Cerebellar cortex (tissue), 1 donor: Measurements from ENCODE around the gene C11orf42.

Experiments used
- DNase-seq: peaks from one replicate; pipeline ENCODE4 v3.0.0-alpha.2; 2015; ENCODE audit warnings: low spot score

Gene C11orf42, protein sequence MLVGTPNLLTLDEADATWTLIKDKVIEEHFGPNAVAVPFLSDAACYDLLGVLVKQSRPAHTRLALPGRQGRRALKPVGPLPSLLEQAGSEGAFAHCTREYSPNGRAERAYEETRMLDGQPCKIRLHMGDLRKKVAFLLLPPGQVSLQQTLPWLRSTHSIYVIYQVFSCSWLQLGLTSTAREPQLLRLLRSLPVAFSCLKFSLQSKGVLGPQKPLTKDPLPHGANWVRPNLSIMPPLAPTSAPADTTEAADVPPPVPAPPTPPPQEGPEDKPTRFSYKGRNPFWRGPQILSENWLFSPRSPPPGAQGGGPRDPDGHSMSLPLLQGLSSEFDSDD

DNA sequence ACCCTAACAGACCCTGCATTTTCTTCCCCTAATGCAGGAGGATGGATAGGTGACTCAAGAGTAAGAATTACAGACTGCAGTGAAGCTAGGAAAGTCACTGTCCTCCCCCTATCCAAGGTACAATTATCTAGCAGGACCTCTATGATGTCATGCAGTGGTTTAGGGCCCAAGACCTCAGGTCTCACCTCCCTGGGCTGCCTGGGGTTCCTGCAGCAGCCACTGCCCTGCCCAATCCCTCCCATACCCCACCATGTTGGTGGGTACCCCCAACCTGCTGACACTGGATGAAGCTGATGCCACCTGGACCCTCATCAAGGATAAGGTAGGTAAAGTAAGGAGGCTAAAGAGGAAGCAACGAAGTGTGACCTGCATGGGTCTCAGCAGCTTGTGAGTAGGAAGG is at the start of gene C11orf42:
Gene C11orf42 (plus strand): TSS at position 192 of the 400 bp plus-strand sequence. CDS start 59 bp downstream, at position 251.
- DNase-seq = no peak

DNA sequence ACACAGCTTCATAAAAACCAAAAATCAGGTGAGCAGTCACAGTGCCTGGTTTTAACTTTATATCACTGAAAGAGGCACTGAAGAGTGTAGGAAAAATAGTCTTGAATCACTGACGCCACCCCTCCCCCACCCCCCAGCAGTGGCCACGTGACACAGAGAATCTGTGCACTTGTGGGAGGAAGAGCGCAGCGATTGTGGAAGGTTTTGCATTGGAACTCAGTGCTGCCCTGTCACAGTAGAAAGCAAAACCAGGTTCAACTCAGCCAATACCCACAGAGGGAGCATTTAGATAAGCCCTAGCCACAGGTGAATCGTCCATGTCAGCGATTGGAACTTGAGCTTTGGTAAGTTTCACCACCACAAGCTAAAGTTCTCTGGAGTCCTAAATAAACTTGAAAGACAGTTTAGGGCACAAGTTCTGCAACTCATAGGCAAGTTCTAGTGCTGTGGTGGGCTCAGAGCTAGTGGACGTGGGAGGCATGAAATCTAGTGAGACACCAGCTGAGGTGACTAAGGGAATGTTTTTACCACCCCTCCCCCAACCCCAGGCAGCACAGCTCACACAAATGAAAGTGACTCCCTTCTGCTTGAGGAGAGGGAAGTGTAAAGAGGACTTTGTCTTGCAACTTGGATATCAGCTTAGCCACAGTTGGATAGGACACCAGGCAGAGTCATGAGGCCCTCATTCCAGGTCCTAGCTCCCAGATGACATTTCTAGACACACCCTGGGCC is 48.6 kb upstream of the C11orf42 start:
- no peak for DNase-seq

DNA sequence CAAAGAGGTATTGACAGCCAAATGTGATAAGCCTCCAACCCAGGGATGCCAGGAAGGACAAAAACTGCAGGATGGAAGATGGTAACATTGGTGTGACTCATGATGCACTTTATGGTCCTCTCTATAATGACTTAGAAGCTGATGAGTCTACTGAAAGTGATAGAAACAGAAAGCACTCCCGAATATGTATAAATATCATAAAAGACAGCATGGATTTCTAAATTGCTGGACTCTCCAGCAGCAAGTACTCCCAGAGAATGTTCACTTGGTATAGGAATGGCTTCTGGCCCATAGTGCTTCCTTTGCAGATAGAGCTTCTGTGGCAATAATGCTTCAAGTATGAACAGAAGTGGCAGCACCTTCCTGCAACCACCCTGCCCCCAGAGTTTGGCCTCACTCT is 35.1 kb upstream of the C11orf42 start, which contains the start of gene OR52B2:
Gene OR52B2 (minus strand): TSS at position 101 of the 400 bp plus-strand sequence. CDS start 0 bp downstream, at position 101.
- DNase-seq = no peak

DNA sequence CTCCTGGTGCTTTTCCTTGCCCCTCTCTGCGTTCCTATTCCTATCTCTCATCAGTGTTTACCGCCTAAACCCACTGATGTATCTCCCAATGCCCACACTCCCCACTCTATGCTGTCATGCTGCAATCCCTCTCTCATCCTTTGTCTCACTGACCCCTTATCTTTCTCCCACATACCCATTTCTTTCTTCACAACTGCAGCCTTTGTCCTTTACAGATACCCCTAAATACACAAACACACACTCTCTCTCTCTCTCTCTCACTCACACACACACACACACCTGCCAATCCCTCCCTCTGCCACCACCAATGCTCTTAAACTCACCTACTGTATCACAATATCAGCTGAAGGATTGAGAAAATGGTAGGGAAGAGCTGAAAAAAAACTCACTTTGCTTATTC is 29.9 kb upstream of the C11orf42 start:
- no peak for DNase-seq

DNA sequence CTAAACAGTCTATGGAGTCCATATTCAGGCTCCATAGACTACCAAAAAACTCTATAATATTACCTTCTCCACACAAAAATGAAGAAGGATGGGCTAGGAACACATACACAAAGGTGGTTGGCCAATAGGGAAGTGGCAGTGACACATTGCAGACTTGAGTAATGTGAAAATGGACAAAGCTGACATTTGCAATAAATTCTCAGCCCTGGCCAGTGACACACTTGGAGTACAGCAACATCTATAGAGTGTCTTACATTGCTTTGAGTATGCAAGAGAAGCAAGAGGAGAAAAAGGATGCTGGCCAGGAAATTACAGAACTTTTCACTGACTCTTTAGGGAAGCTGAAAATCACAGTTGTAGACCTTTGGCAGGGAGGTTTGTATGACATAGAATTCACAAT is 13.6 kb upstream of the C11orf42 start:
- DNase-seq = no peak

DNA sequence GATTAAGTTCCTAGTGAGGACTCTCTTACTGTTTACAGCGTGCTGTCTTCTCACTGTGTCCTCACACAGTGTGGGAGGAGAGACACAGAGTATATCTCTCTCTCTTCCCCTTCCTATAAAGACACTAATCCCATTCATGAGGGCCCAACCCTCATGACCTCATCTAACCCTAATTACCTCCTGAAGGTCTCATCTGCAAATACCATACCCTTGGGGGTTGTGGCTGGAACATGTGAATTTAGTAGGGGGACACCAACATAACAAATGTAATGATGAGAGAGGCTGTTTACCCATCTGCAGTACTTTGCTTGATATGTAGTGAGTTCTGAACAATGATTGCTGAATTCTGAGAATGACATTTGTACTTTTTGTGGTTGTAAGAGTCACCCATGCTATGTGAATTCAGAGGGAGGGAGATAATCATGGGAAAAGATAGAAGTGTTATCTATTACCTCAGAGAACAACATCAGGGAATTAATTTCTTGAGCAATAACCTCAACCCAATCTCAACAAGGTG is 11.2 kb upstream of the C11orf42 start:
- DNase-seq = no peak

DNA sequence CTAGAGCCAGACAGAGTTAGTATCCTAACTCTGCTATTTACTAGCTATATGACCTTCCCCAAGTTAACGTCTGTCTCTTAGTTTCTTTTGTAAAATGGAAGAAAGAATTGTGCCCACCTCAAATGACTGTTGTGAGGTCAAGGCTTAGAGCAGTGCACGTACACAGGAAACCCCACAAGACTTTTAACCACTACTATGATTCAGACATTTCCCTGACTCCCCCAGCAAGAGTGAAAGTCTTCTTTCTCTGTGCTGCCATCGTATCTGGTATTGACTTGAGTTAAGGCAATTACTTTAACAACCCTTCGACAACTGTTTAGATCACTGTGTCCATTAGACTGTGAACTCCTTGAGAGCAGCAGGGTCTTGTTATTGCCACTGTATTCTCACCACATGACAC is 9.0 kb upstream of the C11orf42 start:
- DNase-seq = no peak

DNA sequence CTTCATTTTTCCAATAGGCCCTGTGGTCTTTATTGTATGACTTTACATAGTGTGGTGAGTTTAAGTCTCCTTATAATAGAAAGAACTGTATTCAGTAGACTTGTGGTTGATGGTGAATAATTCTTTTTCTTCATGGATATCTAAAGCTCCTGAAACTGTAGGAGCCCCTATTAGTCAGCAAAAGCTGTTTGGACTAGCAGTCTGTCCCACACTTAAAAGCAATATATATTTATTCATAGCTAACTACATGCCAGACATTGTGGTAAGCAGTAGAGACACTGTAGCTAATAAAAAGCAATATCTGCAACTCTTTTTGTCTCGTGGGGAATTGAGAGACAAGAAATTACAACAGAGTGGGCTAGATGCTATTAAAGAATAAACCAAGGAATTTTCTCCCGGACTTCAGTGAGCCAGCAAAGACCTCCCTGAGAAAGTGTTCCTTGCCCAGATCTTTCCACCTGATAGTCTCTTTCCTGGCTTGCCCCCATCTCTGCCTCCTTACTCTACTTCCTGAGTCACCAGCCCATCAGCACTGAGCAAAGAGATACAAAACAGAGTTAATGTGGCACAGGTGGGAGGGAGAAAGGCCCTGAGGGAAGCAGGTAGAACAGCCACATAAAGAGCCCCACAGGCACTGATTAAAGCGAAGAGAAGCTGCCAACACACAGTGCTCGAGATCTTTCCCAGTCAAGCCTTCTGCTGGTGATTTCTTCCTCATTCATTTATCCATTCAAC is 7.7 kb upstream of the C11orf42 start:
- DNase-seq = no peak

DNA sequence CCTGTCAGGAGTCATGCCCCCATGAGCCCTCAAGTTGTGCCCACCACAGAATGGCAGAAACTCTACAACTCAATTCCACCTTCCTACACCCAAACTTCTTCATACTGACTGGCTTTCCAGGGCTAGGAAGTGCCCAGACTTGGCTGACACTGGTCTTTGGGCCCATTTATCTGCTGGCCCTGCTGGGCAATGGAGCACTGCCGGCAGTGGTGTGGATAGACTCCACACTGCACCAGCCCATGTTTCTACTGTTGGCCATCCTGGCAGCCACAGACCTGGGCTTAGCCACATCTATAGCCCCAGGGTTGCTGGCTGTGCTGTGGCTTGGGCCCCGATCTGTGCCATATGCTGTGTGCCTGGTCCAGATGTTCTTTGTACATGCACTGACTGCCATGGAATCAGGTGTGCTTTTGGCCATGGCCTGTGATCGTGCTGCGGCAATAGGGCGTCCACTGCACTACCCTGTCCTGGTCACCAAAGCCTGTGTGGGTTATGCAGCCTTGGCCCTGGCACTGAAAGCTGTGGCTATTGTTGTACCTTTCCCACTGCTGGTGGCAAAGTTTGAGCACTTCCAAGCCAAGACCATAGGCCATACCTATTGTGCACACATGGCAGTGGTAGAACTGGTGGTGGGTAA is 6.1 kb upstream of the C11orf42 start, which contains the start of gene OR52W1:
Gene OR52W1 (plus strand): TSS at position 51 of the 637 bp plus-strand sequence. CDS start 0 bp downstream, at position 51.
- no peak for DNase-seq

DNA sequence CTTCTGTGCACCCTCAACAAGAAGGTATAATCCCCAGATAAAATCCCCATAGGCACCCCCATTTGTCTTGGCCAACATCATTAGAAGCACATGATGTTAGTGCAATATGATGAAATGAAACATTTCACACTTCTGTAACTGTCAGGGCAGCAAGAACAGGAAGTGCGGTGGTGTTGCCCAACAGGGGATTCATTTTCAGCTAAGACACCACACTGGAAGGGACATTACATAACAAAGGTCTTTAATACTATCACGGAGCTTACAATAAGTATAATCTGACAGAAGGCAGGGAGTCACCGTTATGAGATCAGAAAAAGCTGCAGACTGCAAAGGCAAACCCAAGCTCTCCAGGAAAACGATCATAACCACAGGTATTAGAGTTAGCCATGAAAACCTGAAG is 4.4 kb upstream of the C11orf42 start:
- DNase-seq = no peak

DNA sequence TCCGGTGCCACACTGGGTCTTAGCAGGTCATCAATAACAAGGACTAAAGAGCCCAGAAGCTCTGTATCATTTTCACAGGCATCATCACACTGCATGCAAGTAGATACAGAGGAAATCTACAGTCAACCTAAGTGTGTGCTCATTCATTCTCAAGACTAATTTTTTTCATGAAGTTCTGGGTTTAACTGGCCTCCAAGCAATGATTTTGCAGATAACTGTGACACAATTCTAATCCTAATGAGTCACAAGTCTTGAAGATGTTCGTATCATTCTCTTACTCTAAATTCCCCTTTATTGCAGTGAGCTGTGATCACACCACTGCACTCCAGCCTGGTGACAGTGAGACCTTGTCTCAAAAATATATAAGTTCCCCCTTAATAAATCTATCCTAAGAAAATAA is 3.9 kb upstream of the C11orf42 start:
- DNase-seq = no peak

DNA sequence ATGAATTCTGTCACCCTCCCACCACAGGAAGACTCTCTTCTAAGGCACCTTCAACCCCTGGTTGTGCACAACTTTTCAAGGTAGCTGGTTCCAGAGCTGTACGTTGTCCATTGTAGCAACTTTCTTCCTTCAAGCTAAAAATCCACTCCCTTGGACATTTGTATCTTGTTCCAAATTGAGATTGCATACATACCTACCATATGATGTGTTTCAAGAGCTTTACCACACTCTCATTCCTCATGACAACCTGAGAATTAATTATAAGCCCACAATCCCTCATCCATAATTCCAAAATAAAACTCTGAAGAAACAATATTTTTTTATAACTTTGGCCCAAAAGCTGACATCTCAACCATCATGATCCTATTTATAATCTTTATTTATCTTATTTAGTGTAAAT is 3.3 kb upstream of the C11orf42 start:
- DNase-seq = no peak

DNA sequence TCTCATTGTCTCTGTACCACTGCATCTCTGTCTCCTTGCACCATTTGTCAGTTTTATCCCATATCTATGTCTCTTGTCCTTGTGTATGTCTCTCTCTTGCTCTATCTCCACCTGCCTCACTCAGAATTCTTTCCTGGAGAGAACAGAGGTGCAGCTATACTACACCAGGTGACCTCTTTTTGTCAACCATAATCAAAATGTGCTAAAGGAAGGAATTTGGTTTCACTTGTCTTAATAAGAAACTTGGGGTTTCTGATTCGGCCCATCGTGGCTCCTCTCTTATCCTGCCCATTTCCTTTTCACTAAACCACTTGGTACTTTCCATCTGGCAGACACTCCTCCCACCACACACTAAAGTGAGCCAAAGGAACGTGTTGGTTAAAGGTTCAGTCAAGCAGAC is 2.0 kb upstream of the C11orf42 start:
- no peak for DNase-seq

DNA sequence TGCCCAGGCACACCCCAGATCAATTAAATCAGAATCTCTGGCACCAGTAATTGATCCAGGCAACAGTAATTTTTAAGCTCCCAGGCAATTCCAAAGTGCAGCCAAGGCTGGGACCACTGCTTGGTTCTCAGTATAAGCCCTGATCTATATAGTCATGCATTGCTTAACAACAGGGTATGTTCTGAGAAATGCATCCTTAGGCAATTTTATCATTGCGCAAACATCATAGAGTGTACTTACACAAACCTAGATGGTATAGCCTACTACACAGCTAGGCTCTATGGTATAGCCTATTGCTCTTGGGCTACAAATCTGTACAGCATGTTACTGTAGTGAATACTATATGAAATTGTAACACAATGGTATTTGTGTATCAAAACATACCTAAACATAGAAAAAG is 651 bp upstream of the C11orf42 start:
- no peak for DNase-seq

DNA sequence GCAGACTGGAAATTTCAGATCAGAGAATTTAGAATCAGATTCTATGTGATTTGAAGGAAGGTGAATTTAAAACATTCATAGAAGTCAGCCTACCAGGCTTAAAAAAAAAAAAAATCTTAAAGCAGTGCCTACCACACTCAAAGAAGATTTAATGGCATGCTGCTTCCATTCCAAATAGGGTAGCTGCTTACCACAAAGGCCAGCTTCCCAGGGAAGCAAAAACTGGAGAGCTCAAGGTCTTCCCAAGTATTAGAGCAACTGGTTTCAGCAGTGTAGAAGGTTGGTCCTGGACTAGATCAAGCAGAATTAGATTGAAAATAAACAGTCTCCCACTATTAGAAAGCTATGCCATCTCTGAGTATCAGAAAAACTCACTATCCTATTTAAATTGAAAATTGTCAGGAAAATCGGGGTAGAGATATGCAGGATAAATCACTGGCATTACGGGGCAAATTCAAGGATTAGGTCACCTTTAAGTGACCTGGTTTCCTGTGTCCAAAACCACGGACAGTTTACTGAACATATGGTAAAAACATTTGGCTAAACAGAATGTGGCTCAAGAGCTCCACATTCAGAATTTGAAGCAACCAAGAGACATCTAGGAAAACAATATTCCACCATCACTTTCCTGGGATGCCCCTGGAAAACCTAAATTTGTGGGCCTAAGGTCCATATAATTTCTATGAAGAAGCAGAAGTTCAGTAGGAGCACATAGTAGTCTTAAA is 1.3 kb downstream of the C11orf42 start:
- DNase-seq = peak; percentile 71

DNA sequence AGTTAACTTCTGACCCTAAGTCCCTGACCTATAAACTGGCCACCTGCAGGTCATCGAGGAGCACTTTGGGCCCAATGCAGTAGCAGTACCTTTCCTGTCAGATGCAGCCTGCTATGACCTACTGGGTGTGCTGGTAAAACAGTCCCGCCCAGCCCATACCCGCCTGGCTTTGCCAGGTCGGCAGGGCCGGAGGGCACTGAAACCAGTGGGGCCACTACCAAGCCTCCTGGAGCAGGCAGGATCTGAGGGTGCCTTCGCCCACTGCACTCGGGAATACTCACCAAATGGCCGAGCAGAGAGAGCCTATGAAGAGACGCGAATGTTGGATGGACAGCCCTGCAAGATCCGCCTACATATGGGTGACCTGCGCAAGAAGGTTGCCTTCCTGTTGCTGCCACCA is 4.4 kb downstream of the C11orf42 start:
- no peak for DNase-seq

DNA sequence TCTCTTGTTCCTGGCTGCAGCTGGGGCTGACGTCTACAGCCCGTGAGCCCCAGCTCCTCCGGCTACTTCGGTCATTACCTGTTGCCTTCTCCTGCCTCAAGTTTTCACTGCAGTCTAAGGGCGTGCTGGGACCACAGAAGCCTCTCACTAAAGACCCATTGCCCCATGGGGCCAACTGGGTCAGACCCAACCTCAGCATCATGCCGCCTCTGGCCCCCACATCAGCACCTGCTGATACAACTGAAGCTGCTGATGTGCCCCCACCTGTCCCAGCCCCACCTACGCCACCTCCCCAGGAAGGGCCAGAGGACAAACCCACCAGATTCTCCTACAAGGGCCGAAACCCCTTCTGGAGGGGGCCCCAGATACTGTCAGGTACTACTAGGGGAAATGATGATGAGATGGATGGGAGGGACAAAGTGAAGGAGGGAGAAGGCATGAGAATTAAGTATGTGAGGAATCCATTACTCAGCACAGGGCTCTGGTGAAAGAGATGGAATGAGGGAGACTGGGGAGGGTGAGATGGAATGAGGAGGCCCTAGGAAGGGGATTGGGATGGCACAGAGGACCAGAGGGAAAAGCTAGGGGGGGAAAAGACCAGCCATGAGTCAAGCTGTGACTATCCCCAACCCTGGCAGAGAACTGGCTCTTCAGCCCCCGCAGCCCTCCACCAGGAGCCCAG is 5.1 kb downstream of the C11orf42 start:
- no peak for DNase-seq

DNA sequence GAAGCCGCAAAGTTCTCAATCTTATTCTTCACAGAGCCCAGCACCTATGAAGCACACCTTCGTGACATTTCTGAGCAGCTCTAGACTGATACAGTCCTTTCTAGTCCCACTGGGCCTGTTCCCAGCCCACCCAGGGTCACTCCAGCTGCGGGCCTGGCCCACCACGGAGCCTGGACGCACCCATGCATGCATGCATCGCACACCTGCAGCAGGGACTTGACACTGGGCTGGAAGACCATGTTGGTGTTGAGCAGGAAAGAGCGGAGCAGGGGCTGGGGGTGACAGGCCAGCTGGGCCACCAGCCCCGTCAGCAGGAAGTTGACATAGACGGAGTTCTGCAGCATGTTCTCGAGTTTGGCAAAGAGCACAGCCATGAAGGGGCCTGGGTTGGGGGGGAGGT is 9.2 kb downstream of the C11orf42 start:
- DNase-seq = no peak

DNA sequence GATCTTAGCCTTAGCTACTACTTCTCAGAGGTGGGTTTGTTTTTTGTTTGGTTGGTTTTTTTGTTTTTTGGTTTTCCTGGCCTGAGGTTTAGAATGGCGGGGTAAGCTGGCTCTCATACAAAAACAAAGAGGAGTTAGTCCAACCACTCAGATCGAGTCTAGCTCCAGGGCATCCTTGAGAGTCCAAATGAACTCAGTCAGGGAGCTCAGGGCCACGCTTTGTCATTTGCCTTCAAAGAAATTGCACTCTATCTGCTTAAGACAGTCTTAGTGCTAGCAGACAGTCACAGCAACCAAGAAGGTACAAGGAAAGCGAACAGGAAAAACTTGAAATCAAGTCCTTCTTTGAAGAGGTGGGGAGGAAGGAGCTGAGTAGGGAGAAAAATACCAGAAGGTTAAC is 11.1 kb downstream of the C11orf42 start:
- DNase-seq = no peak

DNA sequence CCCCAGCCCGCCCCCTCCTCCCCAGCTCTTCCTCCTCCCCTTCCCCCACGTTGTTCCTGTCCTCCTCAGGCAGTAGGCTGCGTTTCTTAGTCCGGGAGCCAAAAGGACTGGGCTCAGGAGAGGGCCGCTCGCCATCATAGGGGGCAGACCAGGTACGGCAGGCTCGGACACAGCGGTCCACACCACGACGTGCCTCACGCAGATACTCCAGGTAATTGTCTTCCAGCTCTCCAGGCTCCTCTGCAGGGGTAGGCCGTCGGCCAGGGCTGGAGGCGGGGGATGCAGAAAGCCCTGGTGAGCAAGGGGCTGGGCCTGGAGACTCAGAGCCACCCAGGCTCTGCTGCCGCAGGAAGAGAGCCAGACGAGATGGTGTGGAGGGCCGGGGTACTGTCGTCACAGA is 12.4 kb downstream of the C11orf42 start:
- no peak for DNase-seq

DNA sequence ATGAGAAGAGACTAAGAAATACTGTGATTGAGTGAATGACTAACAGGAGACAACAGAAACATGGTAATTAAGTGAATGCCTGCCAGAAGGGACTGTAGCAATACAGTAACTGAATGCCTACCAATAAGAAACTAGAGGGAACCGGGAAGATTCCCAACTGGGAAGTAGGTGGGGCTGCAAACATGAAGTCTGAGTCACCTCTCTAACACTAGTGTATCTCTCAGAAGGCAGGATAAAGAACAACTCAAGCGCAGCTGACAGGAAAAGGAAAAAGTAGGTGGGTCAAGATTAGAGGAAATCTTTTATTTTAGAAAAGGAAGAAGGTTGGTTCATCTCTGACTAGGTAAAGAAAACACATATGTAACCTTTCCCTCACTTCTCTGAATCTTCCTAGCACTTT is 14.0 kb downstream of the C11orf42 start:
- DNase-seq = no peak
